ENCODE measurements around the gene MEAK7. TPM values are rescaled to one million over a fixed set of nuclear protein-coding genes. Genes with fewer than 3 reads are reported as not detected.

MEAK7 gene
- polyA plus RNA-seq, 3 donors = 2.5 to 5.0 (median 4.7) TPM

- Histone ChIP-seq H3K4me3 (replicated peaks in 1 of 3; ENCODE audit: low read depth in 2 of 3, low read length in 3 of 3) (no peak overlapping the region), H3K27me3 (ENCODE audit: control insufficient read depth in 2 of 2, insufficient read depth in 2 of 2, low read length in 2 of 2) (no peaks in the 10 kb centered on the region), H3K36me3 (replicated peaks in 1 of 2; ENCODE audit: control insufficient read depth in 1 of 2, insufficient read depth in 2 of 2, low read length in 2 of 2) (peaks cover 9 to 52% of the 10 kb centered on the region in 2 donors), H3K27ac (ENCODE audit: low read depth in 1 of 2, low read length in 2 of 2) (no peak overlapping the region), H3K9me3 (replicated peaks in 1 of 2; ENCODE audit: control insufficient read depth in 1 of 2, insufficient read depth in 1 of 2, low read length in 2 of 2) (peaks cover 4 to 10% of the 10 kb centered on the region in 2 donors), H3K79me2 (ENCODE audit: insufficient read depth, low read length) (no peaks in the 10 kb centered on the region), H3K4me1 (ENCODE audit: control insufficient read depth in 1 of 2, insufficient read depth in 2 of 2, low read length in 2 of 2) (no peaks in the 10 kb centered on the region), H2AFZ (ENCODE audit: insufficient read depth, low read depth, low read length, poor library complexity, severe bottlenecking) (no peak overlapping the region), H4K20me1 (ENCODE audit: insufficient read depth, low read length) (no peaks in the 10 kb centered on the region), H3K9ac (ENCODE audit: insufficient read depth, low read length, poor library complexity, severe bottlenecking) (no peak overlapping the region), H3K4me2 (replicated peaks; ENCODE audit: extremely low read depth, low read length, poor library complexity, severe bottlenecking) (no peak overlapping the region)
- intact Hi-C loops (cut with micrococcal nuclease) = no loop called here
- WGBS (ENCODE audit: insufficient coverage) = 100% methylated on average over 1 of the region's 3 CpGs
- DNase-seq = no peak
- TF ChIP-seq CTCF (IDR thresholded peaks at IDR 0.05) = no peak
- peaks cover 4 to 14% (median 8%) of the 10 kb centered on the region in 7 donors for H3K9me3 Mint-ChIP-seq
- H3K27me3 Mint-ChIP-seq (ENCODE audit: low read depth in 3 of 3) = no peaks in the 10 kb centered on the region
- H3K4me3 Mint-ChIP-seq = no peak overlapping the region
- H3K36me3 Mint-ChIP-seq = peaks cover 39 to 60% of the 10 kb centered on the region in 2 donors
- H3K4me1 Mint-ChIP-seq = no peaks in the 10 kb centered on the region
- no peak overlapping the region for H3K27ac Mint-ChIP-seq
Observed at GRCh38 chr16:84496991-84497390, 7.5 kb downstream of the MEAK7 start.

DNA sequence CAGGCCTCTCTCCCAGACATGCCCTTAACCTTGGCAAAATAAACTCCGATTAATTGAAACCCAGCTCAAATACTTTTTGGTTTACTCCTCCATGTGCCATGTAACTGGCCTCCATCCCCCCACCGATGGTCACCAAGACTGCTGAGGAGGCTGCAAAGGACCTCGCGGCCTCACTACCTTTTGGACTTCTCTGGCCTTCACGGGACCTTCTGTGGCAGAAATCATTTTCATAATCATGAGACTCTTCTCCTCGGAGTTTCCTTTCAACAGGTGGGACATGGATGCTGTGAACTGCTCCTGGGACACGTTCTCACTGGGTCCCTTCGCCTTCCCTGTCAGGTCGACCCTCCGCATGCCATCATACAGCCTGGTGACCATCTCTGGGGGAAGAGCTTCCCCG, 9.0 kb downstream of the MEAK7 start:
- no peaks in the 10 kb centered on the region for H3K27me3 ChIP-seq (ENCODE audit: control insufficient read depth in 2 of 2, insufficient read depth in 2 of 2, low read length in 2 of 2)
- no peak overlapping the region for H3K27ac Mint-ChIP-seq
- no peak overlapping the region for H3K4me3 Mint-ChIP-seq
- intact Hi-C loops (cut with micrococcal nuclease) = no loop called here
- 97% methylated on average over 11 of the region's 11 CpGs for WGBS (ENCODE audit: insufficient coverage)
- H3K79me2 ChIP-seq (ENCODE audit: insufficient read depth, low read length) = no peaks in the 10 kb centered on the region
- no peaks in the 10 kb centered on the region for H3K4me1 ChIP-seq (ENCODE audit: control insufficient read depth in 1 of 2, insufficient read depth in 2 of 2, low read length in 2 of 2)
- no peaks in the 10 kb centered on the region for H4K20me1 ChIP-seq (ENCODE audit: insufficient read depth, low read length)
- no peak for DNase-seq
- H3K36me3 Mint-ChIP-seq = peaks cover 41 to 73% of the 10 kb centered on the region in 2 donors
- H3K4me2 ChIP-seq (replicated peaks; ENCODE audit: extremely low read depth, low read length, poor library complexity, severe bottlenecking) = no peak overlapping the region
- H3K4me1 Mint-ChIP-seq = no peaks in the 10 kb centered on the region
- no peak overlapping the region for H2AFZ ChIP-seq (ENCODE audit: insufficient read depth, low read depth, low read length, poor library complexity, severe bottlenecking)
- peaks cover 4 to 10% of the 10 kb centered on the region in 2 donors for H3K9me3 ChIP-seq (replicated peaks in 1 of 2; ENCODE audit: control insufficient read depth in 1 of 2, insufficient read depth in 1 of 2, low read length in 2 of 2)
- H3K9me3 Mint-ChIP-seq = peaks cover 4 to 14% (median 8%) of the 10 kb centered on the region in 7 donors
- H3K36me3 ChIP-seq (replicated peaks in 1 of 2; ENCODE audit: control insufficient read depth in 1 of 2, insufficient read depth in 2 of 2, low read length in 2 of 2) = peaks cover 9 to 52% of the 10 kb centered on the region in 2 donors
- H3K27me3 Mint-ChIP-seq (ENCODE audit: low read depth in 3 of 3) = no peaks in the 10 kb centered on the region
- no peak overlapping the region for H3K4me3 ChIP-seq (replicated peaks in 1 of 3; ENCODE audit: low read depth in 2 of 3, low read length in 3 of 3)
- no peak for TF ChIP-seq CTCF (IDR thresholded peaks at IDR 0.05)
- H3K9ac ChIP-seq (ENCODE audit: insufficient read depth, low read length, poor library complexity, severe bottlenecking) = no peak overlapping the region
- H3K27ac ChIP-seq (ENCODE audit: low read depth in 1 of 2, low read length in 2 of 2) = no peak overlapping the region
